Mesothelial cell of epicardium (in vitro differentiated cells): ENCODE results near the gene TCF4. TPM values are rescaled to one million over a fixed set of nuclear protein-coding genes. Genes with fewer than 3 reads are reported as not detected.

ENCODE experiments used
- DNase-seq, 2 experiments: peaks; one replicate each; pipeline ENCODE4 v3.0.0; 2021; ENCODE audit warnings: low spot score in 2 of 2; ENCODE audit not compliant: unreplicated experiment in 2 of 2
- H3K27ac Mint-ChIP-seq: 2 replicates; pipeline ENCODE4 v1.8.0; 2021; ENCODE audit warnings: mixed read lengths
- H3K27me3 Mint-ChIP-seq: 2 replicates; pipeline ENCODE4 v1.8.0; 2021; ENCODE audit warnings: low read depth, mixed read lengths
- H3K36me3 Mint-ChIP-seq: 2 replicates; pipeline ENCODE4 v1.8.0; 2021; ENCODE audit warnings: mixed read lengths
- H3K4me1 Mint-ChIP-seq: 2 replicates; pipeline ENCODE4 v1.8.0; 2021; ENCODE audit warnings: mixed read lengths
- H3K4me3 Mint-ChIP-seq: 2 replicates; pipeline ENCODE4 v1.8.0; 2021; ENCODE audit warnings: mild to moderate bottlenecking, moderate library complexity, mixed read lengths
- H3K9me3 Mint-ChIP-seq: 2 replicates; pipeline ENCODE4 v1.8.0; 2021; ENCODE audit warnings: mixed read lengths
- CTCF ChIP-seq: fragments of 200-600 bp; sonication (generic); IDR thresholded peaks from one replicate; pipeline ENCODE4 v1.5.0; 2021; ENCODE audit warnings: antibody characterized with exemption; ENCODE audit not compliant: unreplicated experiment
- total RNA-seq: library from RNA; stranded (reverse); gene quantifications from 3 replicates; pipeline ENCODE4 v1.2.1, GENCODE V29; 2021

Gene TCF4
- total RNA-seq, 1 donor from 2014 or later, result 224 TPM

GRCh38 chr18:55430026-55430425 is 158.0 kb downstream of the TCF4 start:
- H3K4me1 Mint-ChIP-seq, result peaks cover 23% of the 10 kb centered on the region
- H3K4me3 Mint-ChIP-seq, result no peak overlapping the region
- H3K9me3 Mint-ChIP-seq, result peaks cover 7% of the 10 kb centered on the region
- H3K36me3 Mint-ChIP-seq, result peaks cover 5% of the 10 kb centered on the region
- no peak for DNase-seq
- no peaks in the 10 kb centered on the region for H3K27me3 Mint-ChIP-seq
- TF ChIP-seq CTCF, result no peak
- peak overlapping the region; percentile 26 for H3K27ac Mint-ChIP-seq

GRCh38 chr18:55427951-55428350 is 160.0 kb downstream of the TCF4 start:
- TF ChIP-seq CTCF, result no peak
- no peaks in the 10 kb centered on the region for H3K27me3 Mint-ChIP-seq

GRCh38 chr18:55425698-55426097 is 162.3 kb downstream of the TCF4 start:
- TF ChIP-seq CTCF, result no peak
- Mint-ChIP-seq H3K27ac (no peak overlapping the region), H3K27me3 (no peaks in the 10 kb centered on the region), H3K4me1 (peaks cover 41% of the 10 kb centered on the region), H3K4me3 (no peak overlapping the region), H3K36me3 (peaks cover 5% of the 10 kb centered on the region), H3K9me3 (peaks cover 7% of the 10 kb centered on the region)
- DNase-seq, result no peak

More at GRCh38 chr18:55427951-55428350, 160.0 kb downstream of the TCF4 start:
- Mint-ChIP-seq H3K4me3 (no peak overlapping the region), H3K36me3 (peaks cover 5% of the 10 kb centered on the region), H3K4me1 (peaks cover 29% of the 10 kb centered on the region), H3K9me3 (peaks cover 7% of the 10 kb centered on the region), H3K27ac (no peak overlapping the region)
- DNase-seq, result no peak

- no peak overlapping the region for H3K4me3 Mint-ChIP-seq
- H3K9me3 Mint-ChIP-seq, result no peaks in the 10 kb centered on the region
- H3K36me3 Mint-ChIP-seq, result no peaks in the 10 kb centered on the region
- no peaks in the 10 kb centered on the region for H3K27me3 Mint-ChIP-seq
- peaks cover 54% of the 10 kb centered on the region for H3K4me1 Mint-ChIP-seq
- DNase-seq, result no peak
- no peak overlapping the region for H3K27ac Mint-ChIP-seq
- TF ChIP-seq CTCF, result no peak
Measured at GRCh38 chr18:55422456-55423180, 165.4 kb downstream of the TCF4 start.

GRCh38 chr18:55421615-55422419 is 166.2 kb downstream of the TCF4 start:
- peaks cover 62% of the 10 kb centered on the region for H3K4me1 Mint-ChIP-seq
- no peaks in the 10 kb centered on the region for H3K9me3 Mint-ChIP-seq
- H3K4me3 Mint-ChIP-seq, result peak overlapping the region; percentile 12
- TF ChIP-seq CTCF, result no peak
- no peaks in the 10 kb centered on the region for H3K36me3 Mint-ChIP-seq
- H3K27ac Mint-ChIP-seq, result peak overlapping the region; percentile 54
- no peaks in the 10 kb centered on the region for H3K27me3 Mint-ChIP-seq
- no peak for DNase-seq
